ENCODE data around the gene PSMD13. TPM values are rescaled to one million over a fixed set of nuclear protein-coding genes. Genes with fewer than 3 reads are reported as not detected.

The PSMD13 gene
- total RNA-seq, 1 experiment from 2014 or later, result 141 TPM

DNA sequence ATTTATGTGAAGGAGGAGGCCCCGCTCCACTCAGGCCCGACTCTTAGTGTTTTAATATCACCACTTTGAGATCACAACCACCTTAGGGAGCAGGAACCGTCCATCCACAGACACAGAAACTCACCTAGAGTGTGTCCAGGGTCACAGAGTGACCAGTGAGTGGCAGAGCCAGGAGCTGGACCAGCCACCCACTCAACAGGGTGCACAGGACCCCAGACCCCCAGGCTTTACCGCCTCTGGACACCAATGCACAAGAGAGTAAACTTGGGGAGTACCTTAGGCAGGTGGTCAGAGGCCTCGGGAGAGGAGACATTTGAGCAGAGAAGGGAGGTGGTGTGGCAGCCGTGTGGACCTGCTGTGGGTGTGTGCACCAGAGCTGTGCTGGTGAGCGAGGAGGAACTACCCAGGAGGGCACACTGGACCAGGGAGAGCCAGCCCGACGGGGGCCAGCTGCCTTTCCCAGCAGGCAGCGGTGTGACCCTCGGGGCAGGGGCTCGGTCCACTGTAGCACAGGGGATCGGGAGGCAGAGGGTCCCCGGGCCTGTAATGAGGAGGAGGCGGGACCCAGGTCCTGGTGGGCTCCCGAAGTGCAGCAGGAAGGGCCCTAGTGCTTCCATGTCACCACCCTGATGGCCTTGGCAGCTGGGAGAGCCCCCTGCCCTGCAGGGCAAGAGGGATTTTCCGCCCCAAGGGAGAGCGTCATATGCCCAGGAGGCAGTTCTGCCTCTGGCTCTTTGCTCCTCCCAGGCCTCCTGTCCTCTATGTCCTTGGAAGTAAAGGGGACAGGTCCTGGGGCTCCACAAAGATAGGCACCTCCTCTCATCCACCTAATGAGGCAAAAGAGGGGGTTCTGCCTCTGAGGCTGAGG, 33.9 kb downstream of the PSMD13 start:
- no peak overlapping the region for H3K23ac ChIP-seq (ENCODE audit: insufficient read length, low read depth, low read length)
- H3K27me3 ChIP-seq (ENCODE audit: insufficient read depth, low read length), result no peaks in the 10 kb centered on the region
- H2BK15ac ChIP-seq (ENCODE audit: low read depth, low read length), result no peak overlapping the region
- H2AFZ ChIP-seq (ENCODE audit: low read length), result no peak overlapping the region
- Mint-ChIP-seq H3K9me3 (peaks cover 12 to 17% of the 10 kb centered on the region in 2 experiments), H3K36me3 (ENCODE audit: insufficient read depth in 1 of 3, low read depth in 3 of 3) (peaks cover 0 to 6% (median 3%) of the 10 kb centered on the region in 3 experiments; a peak in 4 of 7 replicates), H3K4me3 (no peak overlapping the region; a peak in 1 of 5 replicates), H3K4me1 (peaks cover 34 to 37% of the 10 kb centered on the region in 2 experiments), H3K27ac (no peak overlapping the region; a peak in 1 of 7 replicates), H3K27me3 (ENCODE audit: low read depth) (peaks cover 13% of the 10 kb centered on the region)
- H3K14ac ChIP-seq (ENCODE audit: insufficient read depth, low read length), result no peak overlapping the region
- no peak overlapping the region for H2AK5ac ChIP-seq (ENCODE audit: insufficient read length, low read length)
- H3K4me1 ChIP-seq (ENCODE audit: insufficient read depth, low read length), result peaks cover 6% of the 10 kb centered on the region
- H3K4ac ChIP-seq (ENCODE audit: low read depth, low read length), result no peak overlapping the region
- no peak overlapping the region for H3K4me2 ChIP-seq (ENCODE audit: insufficient read depth, insufficient read length, low read length)
- no peaks in the 10 kb centered on the region for H3K79me2 ChIP-seq (ENCODE audit: insufficient read depth, low read length)
- H3K18ac ChIP-seq (ENCODE audit: insufficient read length, low read depth, low read length), result no peak overlapping the region
- H2BK12ac ChIP-seq (ENCODE audit: insufficient read length, low read depth, low read length), result no peak overlapping the region
- no peaks in the 10 kb centered on the region for H4K20me1 ChIP-seq (ENCODE audit: control insufficient read depth, insufficient read depth, insufficient read length)
- H2BK20ac ChIP-seq (ENCODE audit: low read depth, low read length, poor library complexity, severe bottlenecking), result no peak overlapping the region
- H3K27ac ChIP-seq (ENCODE audit: insufficient read length, low read depth, low read length), result no peak overlapping the region
- no peak overlapping the region for H3K56ac ChIP-seq (ENCODE audit: insufficient read length, low read depth, low read length)
- no peak overlapping the region for H4K8ac ChIP-seq (replicated peaks; ENCODE audit: insufficient read length, low read depth, low read length)
- H3K9ac ChIP-seq (ENCODE audit: extremely low read depth, insufficient read length, low read length), result no peak overlapping the region
- no peak overlapping the region for H4K91ac ChIP-seq (ENCODE audit: insufficient read length, low read depth, low read length)
- no peak overlapping the region for H3T11ph ChIP-seq (ENCODE audit: low read length)
- H2BK5ac ChIP-seq (ENCODE audit: insufficient read length, low read length), result no peak overlapping the region
- no peaks in the 10 kb centered on the region for H3K23me2 ChIP-seq (ENCODE audit: insufficient read length, low read depth, low read length, poor library complexity, severe bottlenecking)
- H3K79me1 ChIP-seq (ENCODE audit: insufficient read depth, low read depth, low read length, poor library complexity, severe bottlenecking), result no peaks in the 10 kb centered on the region
- H2BK120ac ChIP-seq (ENCODE audit: low read depth, low read length, poor library complexity, severe bottlenecking), result no peak overlapping the region
- H4K5ac ChIP-seq (ENCODE audit: insufficient read length, low read depth, low read length), result no peak overlapping the region
- WGBS (ENCODE audit: extremely low coverage, insufficient read length, low lambda C conversion rate), result no CpG with 5 or more reads among the region's 18 CpGs
- no peaks in the 10 kb centered on the region for H3K9me3 ChIP-seq (ENCODE audit: control insufficient read depth, low read depth, low read length)
- TF ChIP-seq, protein P1, sequence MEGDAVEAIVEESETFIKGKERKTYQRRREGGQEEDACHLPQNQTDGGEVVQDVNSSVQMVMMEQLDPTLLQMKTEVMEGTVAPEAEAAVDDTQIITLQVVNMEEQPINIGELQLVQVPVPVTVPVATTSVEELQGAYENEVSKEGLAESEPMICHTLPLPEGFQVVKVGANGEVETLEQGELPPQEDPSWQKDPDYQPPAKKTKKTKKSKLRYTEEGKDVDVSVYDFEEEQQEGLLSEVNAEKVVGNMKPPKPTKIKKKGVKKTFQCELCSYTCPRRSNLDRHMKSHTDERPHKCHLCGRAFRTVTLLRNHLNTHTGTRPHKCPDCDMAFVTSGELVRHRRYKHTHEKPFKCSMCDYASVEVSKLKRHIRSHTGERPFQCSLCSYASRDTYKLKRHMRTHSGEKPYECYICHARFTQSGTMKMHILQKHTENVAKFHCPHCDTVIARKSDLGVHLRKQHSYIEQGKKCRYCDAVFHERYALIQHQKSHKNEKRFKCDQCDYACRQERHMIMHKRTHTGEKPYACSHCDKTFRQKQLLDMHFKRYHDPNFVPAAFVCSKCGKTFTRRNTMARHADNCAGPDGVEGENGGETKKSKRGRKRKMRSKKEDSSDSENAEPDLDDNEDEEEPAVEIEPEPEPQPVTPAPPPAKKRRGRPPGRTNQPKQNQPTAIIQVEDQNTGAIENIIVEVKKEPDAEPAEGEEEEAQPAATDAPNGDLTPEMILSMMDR (conservative IDR thresholded peaks at IDR 0.05), result no peak
- peak; percentile 25 for DNase-seq

All from H9 (cell line).